Hematopoietic multipotent progenitor cell treated with erythropoietin and hydrocortisone succinate and interleukin-3 and kit ligand, for 8 days (in vitro differentiated cells): ENCODE measurements around the gene NTN4.

Source experiments
- DNase-seq: peaks from one replicate; pipeline ENCODE4 v3.0.0-alpha.2; 2015

NTN4 gene

DNA sequence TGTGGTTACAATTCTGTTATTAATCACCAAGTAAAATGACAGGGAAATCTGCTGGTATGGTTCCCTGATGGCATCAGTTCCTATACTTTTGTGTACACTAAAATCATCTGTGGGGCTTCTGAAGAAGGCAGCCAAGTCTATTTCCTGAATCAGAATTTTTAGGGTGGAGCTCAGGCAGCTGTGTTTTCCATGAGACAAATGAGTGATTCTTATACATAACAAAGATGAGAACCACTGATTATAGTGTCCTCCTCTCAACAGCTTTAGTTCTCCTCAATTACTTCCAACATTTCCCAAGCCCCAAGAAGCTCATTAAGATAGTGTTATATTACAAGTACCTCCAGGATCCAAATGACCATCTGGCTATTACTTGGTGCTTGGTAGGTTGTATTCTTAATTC, 174.8 kb downstream of the NTN4 start:
- no peak for DNase-seq

DNA sequence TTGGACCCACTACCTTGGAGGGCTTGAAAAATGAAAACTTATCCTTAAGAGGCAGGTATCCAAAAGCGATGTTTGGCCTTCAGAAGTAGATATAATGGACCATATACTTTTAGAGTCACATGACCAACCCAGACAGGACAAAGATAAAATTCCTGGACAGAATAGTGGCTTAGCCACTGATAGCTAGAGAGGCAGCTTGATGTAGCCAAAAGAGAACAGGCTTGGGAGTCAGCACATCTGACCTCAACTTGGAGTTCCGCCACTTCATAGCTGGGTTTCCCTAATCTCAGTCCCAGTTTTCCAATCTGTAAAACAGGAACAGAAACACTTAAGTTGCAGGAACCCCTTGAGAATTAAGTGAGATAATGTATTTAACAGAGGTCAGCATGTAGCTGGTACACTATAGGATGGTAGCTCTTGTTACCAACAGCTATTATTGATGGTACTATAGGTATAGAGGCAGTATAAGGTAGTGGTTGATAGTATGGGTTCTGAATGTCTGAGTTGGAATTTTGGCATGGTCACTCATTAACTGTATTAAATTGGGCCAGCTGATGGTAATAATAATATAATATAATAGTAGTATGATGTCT, 176.1 kb downstream of the NTN4 start:
- DNase-seq: no peak

DNA sequence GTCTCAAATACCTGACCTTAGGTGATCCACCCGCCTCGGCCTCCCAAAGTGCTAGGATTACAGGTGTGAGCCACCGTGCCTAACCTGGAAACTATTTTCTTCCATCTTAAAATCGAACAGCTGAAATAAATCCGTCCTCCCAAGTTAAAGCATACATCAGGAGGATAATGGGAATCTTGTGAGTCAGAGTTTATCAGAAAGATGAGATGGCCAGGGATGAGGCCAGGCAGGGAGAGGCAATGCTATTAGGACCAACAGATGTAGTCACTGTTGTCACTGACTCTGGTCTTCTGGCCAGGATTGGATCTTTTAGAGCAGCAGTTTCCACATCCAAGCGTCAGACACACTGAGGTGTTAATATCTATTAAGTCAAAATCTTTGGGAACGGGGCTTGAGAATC, 177.5 kb downstream of the NTN4 start:
- DNase-seq: no peak

DNA sequence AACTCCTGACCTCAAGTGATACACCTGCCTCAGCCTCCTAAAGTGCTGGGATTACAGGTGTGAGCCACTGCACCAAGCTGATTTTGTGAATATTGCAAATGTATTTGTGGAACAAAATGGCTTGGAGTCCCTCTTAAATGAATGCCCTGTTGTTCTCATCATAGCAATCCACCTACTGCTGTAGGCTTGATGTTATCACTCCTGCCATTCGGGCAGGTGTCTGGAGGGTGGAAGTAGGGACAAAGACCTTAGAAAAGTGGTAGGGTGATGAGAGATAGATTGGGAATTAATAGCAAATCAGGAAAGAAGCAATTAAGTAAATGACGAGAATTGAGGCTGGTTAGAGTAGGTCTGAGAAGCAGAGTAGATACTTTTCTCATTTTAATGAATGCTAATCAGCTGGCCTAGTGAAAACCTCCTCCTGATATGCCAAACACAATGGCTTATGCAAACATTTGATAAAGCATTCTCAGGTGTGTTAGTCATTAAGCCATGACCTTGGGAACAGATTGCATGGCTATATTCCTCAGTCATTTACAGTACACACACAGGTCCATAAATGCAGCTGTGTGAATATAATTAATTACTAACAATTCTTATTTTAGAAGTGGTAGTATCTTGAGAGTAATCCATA, 178.8 kb downstream of the NTN4 start:
- DNase-seq: no peak

DNA sequence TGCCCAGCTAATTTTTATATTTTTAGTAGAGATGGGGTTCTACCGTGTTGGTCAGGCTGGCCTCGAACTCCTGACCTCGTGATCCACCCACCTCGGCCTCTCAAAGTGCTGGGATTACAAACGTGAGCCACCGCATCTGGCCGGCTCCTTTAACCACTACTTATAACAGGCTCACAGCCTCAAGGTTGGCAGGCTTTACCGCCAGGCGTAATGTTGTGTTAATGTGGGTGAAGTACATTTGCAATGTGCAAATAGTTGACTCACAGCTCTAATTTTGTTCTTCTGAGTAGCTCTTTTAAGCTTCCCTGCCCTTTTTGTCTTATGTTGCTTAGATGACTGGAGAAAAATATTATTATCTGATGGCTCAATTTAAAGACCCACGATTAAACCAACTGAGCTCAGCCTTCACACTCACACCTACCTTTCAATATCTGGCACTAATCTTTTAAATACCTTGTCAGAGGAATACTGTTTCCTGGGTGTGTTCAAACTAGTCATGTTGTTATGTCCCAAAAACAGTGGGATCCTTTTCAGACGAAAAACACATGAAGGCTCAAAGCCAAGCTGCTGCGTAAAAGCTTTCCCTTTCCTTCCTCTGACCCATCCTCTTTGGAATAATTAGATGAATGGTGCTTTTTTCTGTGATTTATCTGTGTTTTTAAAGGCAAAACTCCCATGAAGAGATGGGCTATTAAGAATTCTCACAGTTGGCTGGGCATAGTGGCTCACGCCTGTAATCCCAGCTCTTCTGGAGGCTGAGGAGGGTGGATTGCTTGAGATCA, 182.1 kb downstream of the NTN4 start:
- DNase-seq: no peak
